Posterior cingulate gyrus (tissue), 11 donors: ENCODE results near the gene ZNHIT1.
"Not testable (repeated sequence)": the region's sequence is repeated elsewhere in the genome, so short reads cannot be mapped to it uniquely, and the experiment has no call there.

Experiments used
- DNase-seq, 10 donors: peaks; one replicate each; pipeline versions ENCODE4 v3.0.0 to v3.0.0-alpha.2; 2020 to 2021; ENCODE audit warnings: mixed read lengths in 3 of 10
- intact Hi-C: fragments of 100-400 bp; cut with DNase I; formaldehyde crosslinking; loops from one replicate; pipeline ENCODE4 v1.15.1; 2023

ZNHIT1 gene

GRCh38 chr7:101238226-101239182 lies 20.5 kb downstream of the ZNHIT1 start:
- no peak for DNase-seq
- intact Hi-C loops, result loop anchor here (10.0 kb wide), 1 partner anchor 46 kb away; no protein-coding TSS in a partner anchor

GRCh38 chr7:101239191-101239950 lies 21.4 kb downstream of the ZNHIT1 start:
- intact Hi-C loops, result loop anchor here (10.0 kb wide), 1 partner anchor 45 kb away; no protein-coding TSS in a partner anchor
- DNase-seq, result peak in 1 of 10 donors; percentile 70

- no peak for DNase-seq
- intact Hi-C loops, result loop anchor here (10.0 kb wide), 1 partner anchor 45 kb away; no protein-coding TSS in a partner anchor
These were observed 21.9 kb downstream of the ZNHIT1 start for GRCh38 chr7:101239951-101240220.

- intact Hi-C loops, result no loop called here
- DNase-seq, result no peak
These were observed 22.5 kb downstream of the ZNHIT1 start for GRCh38 chr7:101240226-101241014.

- intact Hi-C loops, result no loop called here
- DNase-seq, result no peak
These were observed 23.0 kb downstream of the ZNHIT1 start for GRCh38 chr7:101241015-101241363.

GRCh38 chr7:101241443-101242349 lies 23.7 kb downstream of the ZNHIT1 start:
- no peak for DNase-seq
- intact Hi-C loops, result no loop called here

- DNase-seq, result peak in 5 of 10 donors; percentile 8 to 97 (median 22)
- intact Hi-C loops, result loop anchor here (2.0 kb wide), 1 partner anchor 27 kb away; the partner anchor contains the start of gene PLOD3
These were observed 25.8 kb downstream of the ZNHIT1 start for GRCh38 chr7:101243646-101244374.

GRCh38 chr7:101244375-101245146 lies 26.6 kb downstream of the ZNHIT1 start, which contains the start of gene FIS1:
FIS1 (minus strand) TSS chr7:101245081; CDS start chr7:101245004, 77 bp downstream.
- intact Hi-C loops, result loop anchor here (2.0 kb wide), 1 partner anchor 28 kb away; the partner anchor contains the start of gene PLOD3

GRCh38 chr7:101245147-101245668 lies 27.2 kb downstream of the ZNHIT1 start:
- DNase-seq, result no peak
- intact Hi-C loops, result loop anchor here (2.0 kb wide), 1 partner anchor 28 kb away; the partner anchor contains the start of gene PLOD3

More at GRCh38 chr7:101244375-101245146, 26.6 kb downstream of the ZNHIT1 start, which contains the start of gene FIS1:
- peak; percentile 89 to 99 (median 94) for DNase-seq

GRCh38 chr7:101248276-101248675 lies 30.3 kb downstream of the ZNHIT1 start:
- no peak for DNase-seq
- intact Hi-C loops, result no loop called here

- DNase-seq, result no peak
- intact Hi-C loops, result no loop called here
These were observed 32.4 kb downstream of the ZNHIT1 start for GRCh38 chr7:101250324-101250723.

- peak; percentile 92 to 99 (median 96) for DNase-seq
- intact Hi-C loops, result no loop called here
These were observed 34.1 kb downstream of the ZNHIT1 start for GRCh38 chr7:101251871-101252659.

- DNase-seq, intact Hi-C loops: not testable (repeated sequence)
These were observed 35.2 kb downstream of the ZNHIT1 start for GRCh38 chr7:101253199-101253598.

- intact Hi-C loops, result no loop called here
- no peak for DNase-seq
These were observed 37.8 kb downstream of the ZNHIT1 start for GRCh38 chr7:101255796-101256195.

- no peak for DNase-seq
- intact Hi-C loops, result no loop called here
These were observed 40.3 kb downstream of the ZNHIT1 start for GRCh38 chr7:101258243-101258731.

- DNase-seq, result peak in 3 of 10 donors; percentile 3 to 39 (median 15)
- intact Hi-C loops, result not testable (repeated sequence)
These were observed 46.2 kb downstream of the ZNHIT1 start for GRCh38 chr7:101264102-101264706.
